SK-N-SH (cell line): ENCODE results near the gene FBF1. TPM values are rescaled to one million over a fixed set of nuclear protein-coding genes. Genes with fewer than 3 reads are reported as not detected.
A peak's percentile ranks its signal among the peaks of the same experiment; 100 is the strongest.

Experiments
- CTCF ChIA-PET: fragments of 300-600, 350-600 bp; formaldehyde crosslinking; extraction: SDS; loops from one replicate; lab custom pipeline; 2021; lab: Yijun Ruan, JAX
- POLR2A ChIA-PET: fragments of 350-600 bp; sonication (Branson Sonifier 250); formaldehyde crosslinking; extraction: SDS; loops from one replicate; lab custom pipeline; 2020; ENCODE audit warnings: antibody characterized with exemption, inconsistent platforms; lab: Yijun Ruan, JAX
- DNase-seq: peaks from one replicate; pipeline ENCODE4 v3.0.0; 2012
- H2AFZ ChIP-seq: fragments of 200-600 bp; sonication (generic); 2 replicates; pipeline ENCODE4 v1.8.1; 2016; ENCODE audit warnings: antibody characterized with exemption, mild to moderate bottlenecking, low read depth
- H3F3A ChIP-seq: fragments of 200-600 bp; sonication (generic); replicated peaks from 2 replicates; pipeline ENCODE3; 2016; ENCODE audit warnings: antibody characterized with exemption, mild to moderate bottlenecking; ENCODE audit not compliant: insufficient read depth
- H3K27ac ChIP-seq, 2 experiments: fragments of 200-500 bp in 1 of 2; fragments of 200-600 bp in 1 of 2; sonication (Bioruptor generic) in 1 of 2; sonication (generic), shearing (Covaris generic) in 1 of 2; 2 replicates each; pipeline versions ENCODE4 v1.5.1 to v1.6.1; 2014 to 2016; ENCODE audit warnings: low read depth in 2 of 2, inconsistent platforms in 1 of 2, low read length in 1 of 2, mild to moderate bottlenecking in 1 of 2, mixed read lengths in 1 of 2
- H3K27me3 ChIP-seq: fragments of 200-600 bp; sonication (generic), shearing (Covaris generic); 2 replicates; pipeline ENCODE4 v1.6.1; 2016; ENCODE audit warnings: mixed run types; ENCODE audit not compliant: insufficient read depth
- H3K36me3 ChIP-seq, 2 experiments: fragments of 200-500 bp in 1 of 2; fragments of 200-600 bp in 1 of 2; sonication (Bioruptor generic) in 1 of 2; sonication (generic) in 1 of 2; replicated peaks in 1 of 2; 2 replicates each; pipeline versions ENCODE3 to v1.5.1; 2014 to 2016; ENCODE audit warnings: low read length in 1 of 2, mild to moderate bottlenecking in 1 of 2; ENCODE audit not compliant: insufficient read depth in 2 of 2, control insufficient read depth in 1 of 2
- H3K4me1 ChIP-seq, 2 experiments: fragments of 200-500 bp in 1 of 2; fragments of 200-600 bp in 1 of 2; sonication (Bioruptor generic) in 1 of 2; sonication (generic), shearing (Covaris generic) in 1 of 2; 2 replicates each; pipeline versions ENCODE4 v1.5.1 to v1.6.1; 2014 to 2016; ENCODE audit warnings: low read depth in 1 of 2, low read length in 1 of 2, mixed run types in 1 of 2; ENCODE audit not compliant: insufficient read depth in 2 of 2, control insufficient read depth in 1 of 2
- H3K4me2 ChIP-seq: fragments of 200-600 bp; sonication (generic), shearing (Covaris generic); 2 replicates; pipeline ENCODE4 v1.6.1; 2017; ENCODE audit warnings: mixed run types
- H3K4me3 ChIP-seq, 2 experiments: fragments of 200-500 bp in 1 of 2; fragments of 200-600 bp in 1 of 2; sonication (Bioruptor generic) in 1 of 2; sonication (generic), shearing (Covaris generic) in 1 of 2; 2 replicates each; pipeline versions ENCODE4 v1.5.1 to v1.8.1; 2014 to 2016; ENCODE audit warnings: low read depth in 2 of 2, inconsistent platforms in 1 of 2, low read length in 1 of 2, mild to moderate bottlenecking in 1 of 2, mixed read lengths in 1 of 2, moderate library complexity in 1 of 2
- H3K79me2 ChIP-seq: fragments of 200-600 bp; sonication (generic); 2 replicates; pipeline ENCODE4 v1.8.1; 2017; ENCODE audit warnings: mild to moderate bottlenecking; ENCODE audit not compliant: insufficient read depth
- H3K9ac ChIP-seq: fragments of 200-600 bp; sonication (generic); 2 replicates; pipeline ENCODE4 v1.6.1; 2017; ENCODE audit warnings: mixed run types
- H3K9me2 ChIP-seq: fragments of 200-600 bp; sonication (generic); 2 replicates; pipeline ENCODE4 v1.6.1; 2017; ENCODE audit warnings: mixed run types
- H3K9me3 ChIP-seq: fragments of 200-600 bp; sonication (generic); 2 replicates; pipeline ENCODE4 v1.6.1; 2017; ENCODE audit warnings: mixed run types, mild to moderate bottlenecking, moderate library complexity
- H4K20me1 ChIP-seq: fragments of 200-600 bp; sonication (generic); 2 replicates; pipeline ENCODE4 v1.6.1; 2017; ENCODE audit warnings: mild to moderate bottlenecking, mixed run types; ENCODE audit not compliant: insufficient read depth
- CHD2 ChIP-seq: fragments of 150-350 bp; IDR thresholded peaks from 2 replicates; pipeline ENCODE4 v1.6.1; 2018; ENCODE audit warnings: low read length; ENCODE audit not compliant: partially characterized antibody
- ELF1 ChIP-seq: IDR thresholded peaks from 2 replicates; pipeline ENCODE4 v1.4.0; 2012
- EP300 ChIP-seq, 2 experiments: IDR thresholded peaks; 2 replicates each; pipeline versions ENCODE4 v1.4.0 to v1.6.1; 2012; ENCODE audit warnings: borderline replicate concordance in 1 of 2, low read depth in 1 of 2, low read length in 1 of 2
- FOSL2 ChIP-seq: IDR thresholded peaks from 2 replicates; pipeline ENCODE4 v1.4.0; 2012; ENCODE audit warnings: low read depth, mild to moderate bottlenecking, moderate library complexity, borderline replicate concordance
- FOXM1 ChIP-seq: IDR thresholded peaks from 2 replicates; pipeline ENCODE4 v1.4.0; 2012; ENCODE audit warnings: low read depth, mild to moderate bottlenecking
- GABPA ChIP-seq: IDR thresholded peaks from 2 replicates; pipeline ENCODE4 v1.4.0; 2012; ENCODE audit warnings: low read depth, mild to moderate bottlenecking
- GATA2 ChIP-seq: sonication (generic); formaldehyde crosslinking; IDR thresholded peaks from 2 replicates; pipeline ENCODE4 v1.5.0; 2020; ENCODE audit warnings: mild to moderate bottlenecking, missing genetic modification reagents
- MEF2A ChIP-seq: IDR thresholded peaks from 2 replicates; pipeline ENCODE4 v1.4.0; 2012; ENCODE audit warnings: low read depth, borderline replicate concordance
- MXI1 ChIP-seq: IDR thresholded peaks from 2 replicates; pipeline ENCODE4 v1.6.1; 2012; ENCODE audit warnings: mild to moderate bottlenecking, low read depth, low read length, improper control_type of control experiment
- NFIC ChIP-seq: IDR thresholded peaks from 2 replicates; pipeline ENCODE4 v1.4.0; 2012; ENCODE audit warnings: borderline replicate concordance
- NRF1 ChIP-seq: IDR thresholded peaks from 2 replicates; pipeline ENCODE4 v1.6.1; 2012; ENCODE audit warnings: low read depth, mild to moderate bottlenecking, low read length
- POLR2AphosphoS5 ChIP-seq: IDR thresholded peaks from 2 replicates; pipeline ENCODE4 v1.6.1; 2012; ENCODE audit warnings: low read depth, low read length
- RCOR1 ChIP-seq: fragments of 150-350 bp; IDR thresholded peaks from 2 replicates; pipeline ENCODE4 v1.6.1; 2017; ENCODE audit warnings: antibody characterized with exemption, low read length
- REST ChIP-seq: IDR thresholded peaks from 2 replicates; pipeline ENCODE4 v1.6.1; 2012; ENCODE audit warnings: mild to moderate bottlenecking, low read depth, low read length, moderate library complexity
- RFX5 ChIP-seq: IDR thresholded peaks from 2 replicates; pipeline ENCODE4 v1.6.1; 2012; ENCODE audit warnings: mild to moderate bottlenecking, improper control_type of control experiment, low read length
- RXRA ChIP-seq: IDR thresholded peaks from 2 replicates; pipeline ENCODE4 v1.4.0; 2012; ENCODE audit warnings: low read depth, mild to moderate bottlenecking, borderline replicate concordance
- SIN3A ChIP-seq: IDR thresholded peaks from 2 replicates; pipeline ENCODE4 v1.6.1; 2012; ENCODE audit warnings: low read depth, mild to moderate bottlenecking, low read length, moderate library complexity, borderline replicate concordance
- TAF1 ChIP-seq: IDR thresholded peaks from 2 replicates; pipeline ENCODE4 v1.6.1; 2012; ENCODE audit warnings: low read depth, mild to moderate bottlenecking, low read length, moderate library complexity, borderline replicate concordance
- TCF12 ChIP-seq: IDR thresholded peaks from 2 replicates; pipeline ENCODE4 v1.4.0; 2012
- TEAD4 ChIP-seq: IDR thresholded peaks from 2 replicates; pipeline ENCODE4 v1.4.0; 2012; ENCODE audit warnings: mild to moderate bottlenecking, borderline replicate concordance; ENCODE audit not compliant: insufficient read depth
- USF1 ChIP-seq: IDR thresholded peaks from 2 replicates; pipeline ENCODE4 v1.4.0; 2012; ENCODE audit warnings: low read depth, borderline replicate concordance
- YY1 ChIP-seq: IDR thresholded peaks from 2 replicates; pipeline ENCODE4 v1.4.0; 2012; ENCODE audit warnings: low read depth, mild to moderate bottlenecking
- WGBS: methylation state at CpG from one replicate; pipeline ENCODE4 v1.1.6; 2017; ENCODE audit warnings: low lambda C conversion rate; 5-methylcytosine and 5-hydroxymethylcytosine counted together
- polyA plus RNA-seq, 3 experiments: library from polyadenylated mRNA; depleted of rRNA; stranded (reverse); fragments of >200 nt; gene quantifications; 2 replicates each; pipeline ENCODE4 v1.2.3, GENCODE V29; 2012
- TF ChIP-seq, protein P1 (sequence below): IDR thresholded peaks from 2 replicates; pipeline ENCODE4 v1.4.0; 2012; ENCODE audit warnings: low read depth, borderline replicate concordance
- TF ChIP-seq, protein P2 (sequence below): IDR thresholded peaks from 2 replicates; pipeline ENCODE4 v1.4.0; 2012; ENCODE audit warnings: low read depth
- TF ChIP-seq, protein P3 (sequence below): fragments of 150-350 bp; IDR thresholded peaks from 2 replicates; pipeline ENCODE4 v1.6.1; 2016; ENCODE audit warnings: mild to moderate bottlenecking, low read depth, low read length

Gene FBF1
- polyA plus RNA-seq, 1 of the 3 experiments (the other 2 are of a cell fraction) = 19.0 TPM

DNA sequence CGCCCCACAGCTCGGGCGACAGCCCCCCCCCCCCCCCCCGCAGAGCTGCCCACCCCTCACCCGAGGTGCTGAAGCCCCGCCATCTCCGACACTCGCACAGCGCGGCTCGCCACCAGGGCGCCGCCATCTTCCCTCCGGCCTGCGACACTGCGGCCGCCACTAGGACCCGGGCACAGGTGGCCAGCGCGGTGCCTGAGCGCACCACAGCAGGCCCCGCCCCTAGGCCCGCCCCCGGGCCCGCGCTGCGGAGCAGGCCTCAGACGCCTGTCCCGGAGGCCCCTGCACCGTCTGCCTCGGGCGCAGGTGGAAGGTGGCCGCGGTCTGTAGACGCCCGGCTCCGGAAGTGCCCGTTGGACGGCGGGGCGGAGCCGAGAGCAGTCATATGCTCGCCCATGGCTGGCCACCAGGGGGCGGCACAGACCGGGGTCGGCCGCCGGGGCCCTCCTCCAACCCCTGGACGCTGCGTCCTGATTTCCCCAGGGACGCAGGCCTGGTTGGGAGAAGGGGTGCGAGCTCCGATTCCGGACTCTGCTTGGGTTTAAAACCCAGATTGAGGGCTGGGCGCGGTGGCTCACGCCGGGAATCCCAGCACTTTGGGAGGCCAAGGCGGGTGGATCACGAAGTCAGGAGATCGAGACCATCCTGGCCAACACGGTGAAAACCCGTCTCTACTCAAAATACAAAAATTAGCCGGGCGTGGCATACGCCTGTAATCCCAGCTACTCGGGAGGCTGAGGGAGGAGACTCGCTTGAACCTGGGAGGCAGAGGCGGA is 35.9 kb downstream of the FBF1 start, which contains the start of gene MRPL38:
MRPL38 (minus strand) TSS at position 136 of the 773 bp plus-strand sequence; CDS start at position 127, 9 bp downstream.
- DNase-seq = peak; percentile 99
- no peaks in the 10 kb centered on the region for H3K9me2 ChIP-seq
- H3K27me3 ChIP-seq = no peaks in the 10 kb centered on the region
- H3K4me1 ChIP-seq = peaks cover 4 to 13% of the 10 kb centered on the region in 2 experiments; a peak in 2 of 4 replicates
- peak within 1 kb of the TSS; percentile 99 for H2AFZ ChIP-seq
- peak within 1 kb of the TSS; percentile 70 to 88 for H3K4me3 ChIP-seq
- H3K79me2 ChIP-seq = peaks cover 30% of the 10 kb centered on the region; the same call in 1 of the 2 replicates
- peaks cover 17% of the 10 kb centered on the region for H3F3A ChIP-seq
- POLR2A ChIA-PET = interaction anchor here (0.6 to 2.0 kb wide), 13 partner anchors 9 to 125 kb away, joined by 3 to 8 read pairs (median 4); partner anchors contain the start of gene WBP2
- peak within 1 kb of the TSS; percentile 66 to 86 for H3K27ac ChIP-seq
- CTCF ChIA-PET = interaction anchor here (0.6 to 5.6 kb wide), 70 partner anchors 9 to 1703 kb away, joined by 3 to 142 read pairs (median 4); partner anchors contain the start of genes ACOX1, CDK3, EXOC7 and FBF1
- peak within 1 kb of the TSS; percentile 91 for H3K4me2 ChIP-seq
- no peaks in the 10 kb centered on the region for H3K9me3 ChIP-seq
- peak within 1 kb of the TSS; percentile 78 for H3K9ac ChIP-seq
- H3K36me3 ChIP-seq = peaks cover 20 to 21% of the 10 kb centered on the region in 2 experiments
- H4K20me1 ChIP-seq = no peaks in the 10 kb centered on the region
- 5% methylated on average over 37 of the region's 69 CpGs for WGBS
- TF ChIP-seq, protein P1, sequence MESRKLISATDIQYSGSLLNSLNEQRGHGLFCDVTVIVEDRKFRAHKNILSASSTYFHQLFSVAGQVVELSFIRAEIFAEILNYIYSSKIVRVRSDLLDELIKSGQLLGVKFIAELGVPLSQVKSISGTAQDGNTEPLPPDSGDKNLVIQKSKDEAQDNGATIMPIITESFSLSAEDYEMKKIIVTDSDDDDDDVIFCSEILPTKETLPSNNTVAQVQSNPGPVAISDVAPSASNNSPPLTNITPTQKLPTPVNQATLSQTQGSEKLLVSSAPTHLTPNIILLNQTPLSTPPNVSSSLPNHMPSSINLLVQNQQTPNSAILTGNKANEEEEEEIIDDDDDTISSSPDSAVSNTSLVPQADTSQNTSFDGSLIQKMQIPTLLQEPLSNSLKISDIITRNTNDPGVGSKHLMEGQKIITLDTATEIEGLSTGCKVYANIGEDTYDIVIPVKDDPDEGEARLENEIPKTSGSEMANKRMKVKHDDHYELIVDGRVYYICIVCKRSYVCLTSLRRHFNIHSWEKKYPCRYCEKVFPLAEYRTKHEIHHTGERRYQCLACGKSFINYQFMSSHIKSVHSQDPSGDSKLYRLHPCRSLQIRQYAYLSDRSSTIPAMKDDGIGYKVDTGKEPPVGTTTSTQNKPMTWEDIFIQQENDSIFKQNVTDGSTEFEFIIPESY = no peak
- TF ChIP-seq FOXM1 = peak; percentile 50; the same call in 1 of the 2 replicates
- TF ChIP-seq RCOR1 = peak; percentile 92
- peak; percentile 69 for TF ChIP-seq GABPA
- TF ChIP-seq TEAD4 = 0 out of 2 replicates have a peak, but pooled peaks have one; percentile 63
- TF ChIP-seq ELF1 = peak; percentile 90
- TF ChIP-seq USF1 = peak; percentile 56; the same call in 1 of the 2 replicates
- no peak for TF ChIP-seq GATA2 (CRISPR knock-in tag)
- peak; percentile 66; the same call in 1 of the 2 replicates for TF ChIP-seq TCF12
- peak; percentile 83 for TF ChIP-seq MXI1
- peak; percentile 83 for TF ChIP-seq CHD2
- TF ChIP-seq SIN3A = peak; percentile 93
- peak; percentile 75; the same call in 1 of the 2 replicates for TF ChIP-seq POLR2AphosphoS5
- no peak; the same call in 1 of the 2 replicates for TF ChIP-seq MEF2A
- TF ChIP-seq, protein P2, sequence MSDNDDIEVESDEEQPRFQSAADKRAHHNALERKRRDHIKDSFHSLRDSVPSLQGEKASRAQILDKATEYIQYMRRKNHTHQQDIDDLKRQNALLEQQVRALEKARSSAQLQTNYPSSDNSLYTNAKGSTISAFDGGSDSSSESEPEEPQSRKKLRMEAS = peak; percentile 93
- TF ChIP-seq FOSL2 = no peak; the same call in 1 of the 2 replicates
- peak; percentile 70; the same call in 1 of the 2 replicates for TF ChIP-seq RFX5
- no peak for TF ChIP-seq NFIC
- TF ChIP-seq REST = peak; percentile 53; the same call in 1 of the 2 replicates
- TF ChIP-seq NRF1 = peak; percentile 40; the same call in 1 of the 2 replicates
- TF ChIP-seq, protein P3, sequence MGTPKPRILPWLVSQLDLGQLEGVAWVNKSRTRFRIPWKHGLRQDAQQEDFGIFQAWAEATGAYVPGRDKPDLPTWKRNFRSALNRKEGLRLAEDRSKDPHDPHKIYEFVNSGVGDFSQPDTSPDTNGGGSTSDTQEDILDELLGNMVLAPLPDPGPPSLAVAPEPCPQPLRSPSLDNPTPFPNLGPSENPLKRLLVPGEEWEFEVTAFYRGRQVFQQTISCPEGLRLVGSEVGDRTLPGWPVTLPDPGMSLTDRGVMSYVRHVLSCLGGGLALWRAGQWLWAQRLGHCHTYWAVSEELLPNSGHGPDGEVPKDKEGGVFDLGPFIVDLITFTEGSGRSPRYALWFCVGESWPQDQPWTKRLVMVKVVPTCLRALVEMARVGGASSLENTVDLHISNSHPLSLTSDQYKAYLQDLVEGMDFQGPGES = no peak
- peak in 1 of 2 experiments; percentile 56; a peak in 1 of 4 replicates for TF ChIP-seq EP300 (IDR thresholded peaks at IDR 0.05; ENCODE audit: borderline replicate concordance in 1 of 2, low read depth in 1 of 2, low read length in 1 of 2)
- peak; percentile 93 for TF ChIP-seq TAF1
- peak; percentile 92 for TF ChIP-seq YY1
- TF ChIP-seq RXRA = no peak; the same call in 1 of the 2 replicates
